Panc1 (cell line): ENCODE data around the gene DPYSL5. TPM values are rescaled to one million over a fixed set of nuclear protein-coding genes. Genes with fewer than 3 reads are reported as not detected.

ENCODE experiments used
- ATAC-seq: fragments of 200-7000 bp; cut with Tn5 transposase; 2 replicates; pipeline ENCODE4 v1.9.1; 2020; ENCODE audit warnings: mild to moderate bottlenecking, moderate library complexity
- BruUV-seq: library from RNA; stranded (reverse); fragments of 400-500 nt; replicated peaks from 2 replicates; lab custom pipeline; 2021; lab: Mats Ljungman, UMichigan
- CTCF ChIA-PET: fragments of 300-600 bp; sonication (Branson Sonifier 250); formaldehyde crosslinking; loops from one replicate; lab custom pipeline; 2022; ENCODE audit warnings: antibody characterized with exemption; lab: Charles Lee
- POLR2A ChIA-PET: fragments of 300-600 bp; sonication (Branson Sonifier 250); formaldehyde crosslinking; loops from one replicate; lab custom pipeline; 2022; ENCODE audit warnings: antibody characterized with exemption; lab: Charles Lee
- DNase-seq: peaks from one replicate; pipeline ENCODE4 v3.0.0-alpha.2; 2010; ENCODE audit warnings: low read depth, low spot score
- H3K27ac ChIP-seq: 2 replicates; pipeline ENCODE4 v1.5.1; 2011; ENCODE audit warnings: mild to moderate bottlenecking, low read length, inconsistent platforms
- H3K27me3 ChIP-seq: fragments of 200-500 bp; sonication (Bioruptor generic); 2 replicates; pipeline ENCODE4 v1.6.0; 2014; ENCODE audit warnings: low read length, inconsistent platforms; ENCODE audit not compliant: control insufficient read depth, insufficient read depth
- H3K36me3 ChIP-seq: fragments of 200-500 bp; sonication (Bioruptor generic); 2 replicates; pipeline ENCODE4 v1.5.1; 2014; ENCODE audit warnings: inconsistent platforms, mild to moderate bottlenecking, low read length, moderate library complexity; ENCODE audit not compliant: control insufficient read depth, insufficient read depth
- H3K4me1 ChIP-seq: 2 replicates; pipeline ENCODE4 v1.5.1; 2011; ENCODE audit warnings: inconsistent platforms, mild to moderate bottlenecking, low read length, moderate library complexity; ENCODE audit not compliant: control insufficient read depth, insufficient read depth
- H3K4me3 ChIP-seq, 2 experiments: 2 replicates each; pipeline ENCODE4 v1.5.1; 2011 to 2012; ENCODE audit warnings: low read depth in 2 of 2, low read length in 2 of 2, mild to moderate bottlenecking in 2 of 2, inconsistent platforms in 1 of 2, moderate library complexity in 1 of 2
- H3K9me3 ChIP-seq: fragments of 200-500 bp; sonication (Bioruptor generic); 2 replicates; pipeline ENCODE4 v1.5.1; 2014; ENCODE audit warnings: low read depth, mild to moderate bottlenecking, inconsistent platforms, low read length, moderate library complexity; ENCODE audit not compliant: control insufficient read depth, insufficient read depth
- POLR2AphosphoS5 ChIP-seq: IDR thresholded peaks from 2 replicates; pipeline ENCODE4 v1.6.1; 2012; ENCODE audit warnings: mild to moderate bottlenecking, low read depth, low read length, moderate library complexity
- REST ChIP-seq, 2 experiments: IDR thresholded peaks; 2 replicates each; pipeline ENCODE4 v1.6.1; 2011 to 2012; ENCODE audit warnings: low read depth in 2 of 2, control low read depth in 1 of 2, low read length in 1 of 2, mild to moderate bottlenecking in 1 of 2, moderate library complexity in 1 of 2; ENCODE audit not compliant: insufficient read depth in 1 of 2
- SIN3A ChIP-seq: IDR thresholded peaks from 2 replicates; pipeline ENCODE4 v1.6.1; 2012; ENCODE audit warnings: low read depth, mild to moderate bottlenecking, low read length, moderate library complexity, borderline replicate concordance; ENCODE audit not compliant: insufficient read depth
- TCF7L2 ChIP-seq: IDR thresholded peaks from 2 replicates; pipeline ENCODE4 v1.6.1; 2011; ENCODE audit warnings: mild to moderate bottlenecking, low read depth, low read length, inconsistent platforms
- in situ Hi-C: cut with HindIII; loops from 2 replicates; pipeline ENCODE4 v1.10.0; 2016; ENCODE audit warnings: low sequenced_read_pairs, low pct_unique_long_range_greater_than_20kb
- intact Hi-C: fragments of 100-400 bp; cut with micrococcal nuclease; formaldehyde crosslinking; loops from one replicate; pipeline ENCODE4 v1.10.0; 2022; ENCODE audit not compliant: unreplicated experiment
- total RNA-seq: library from RNA; stranded (reverse); gene quantifications from one replicate; pipeline ENCODE4 v1.2.1, GENCODE V29; 2021; ENCODE audit not compliant: unreplicated experiment
- TF ChIP-seq, protein P1 (sequence below): fragments of 450-650 bp; IDR thresholded peaks from 2 replicates; pipeline ENCODE4 v1.5.1; 2017; ENCODE audit warnings: mild to moderate bottlenecking

Gene DPYSL5
- total RNA-seq, 1 experiment from 2014 or later: 0.31 TPM

- intact Hi-C loops: no loop called here
- no peak overlapping the region for H3K4me3 ChIP-seq
- ChIA-PET CTCF (no interaction called here), POLR2A (no interaction called here)
- no peak overlapping the region for H3K27ac ChIP-seq
- H3K27me3 ChIP-seq: peaks cover 20% of the 10 kb centered on the region
- ATAC-seq (no peak), DNase-seq (no peak)
- TF ChIP-seq, protein P1, sequence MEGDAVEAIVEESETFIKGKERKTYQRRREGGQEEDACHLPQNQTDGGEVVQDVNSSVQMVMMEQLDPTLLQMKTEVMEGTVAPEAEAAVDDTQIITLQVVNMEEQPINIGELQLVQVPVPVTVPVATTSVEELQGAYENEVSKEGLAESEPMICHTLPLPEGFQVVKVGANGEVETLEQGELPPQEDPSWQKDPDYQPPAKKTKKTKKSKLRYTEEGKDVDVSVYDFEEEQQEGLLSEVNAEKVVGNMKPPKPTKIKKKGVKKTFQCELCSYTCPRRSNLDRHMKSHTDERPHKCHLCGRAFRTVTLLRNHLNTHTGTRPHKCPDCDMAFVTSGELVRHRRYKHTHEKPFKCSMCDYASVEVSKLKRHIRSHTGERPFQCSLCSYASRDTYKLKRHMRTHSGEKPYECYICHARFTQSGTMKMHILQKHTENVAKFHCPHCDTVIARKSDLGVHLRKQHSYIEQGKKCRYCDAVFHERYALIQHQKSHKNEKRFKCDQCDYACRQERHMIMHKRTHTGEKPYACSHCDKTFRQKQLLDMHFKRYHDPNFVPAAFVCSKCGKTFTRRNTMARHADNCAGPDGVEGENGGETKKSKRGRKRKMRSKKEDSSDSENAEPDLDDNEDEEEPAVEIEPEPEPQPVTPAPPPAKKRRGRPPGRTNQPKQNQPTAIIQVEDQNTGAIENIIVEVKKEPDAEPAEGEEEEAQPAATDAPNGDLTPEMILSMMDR: no peak
- no peak for TF ChIP-seq REST (IDR thresholded peaks at IDR 0.05; ENCODE audit: insufficient read depth in 1 of 2, low read depth in 2 of 2, low read length in 1 of 2)
- TF ChIP-seq TCF7L2: no peak
- TF ChIP-seq SIN3A: no peak
- no peak for TF ChIP-seq POLR2AphosphoS5
- no peaks in the 10 kb centered on the region for H3K9me3 ChIP-seq
- no TSS peak for BruUV-seq
- no peaks in the 10 kb centered on the region for H3K36me3 ChIP-seq
- H3K4me1 ChIP-seq: no peaks in the 10 kb centered on the region
- in situ Hi-C loops: no loop called here
Measured at GRCh38 chr2:26952374-26952773, 104.4 kb downstream of the DPYSL5 start.

DNA sequence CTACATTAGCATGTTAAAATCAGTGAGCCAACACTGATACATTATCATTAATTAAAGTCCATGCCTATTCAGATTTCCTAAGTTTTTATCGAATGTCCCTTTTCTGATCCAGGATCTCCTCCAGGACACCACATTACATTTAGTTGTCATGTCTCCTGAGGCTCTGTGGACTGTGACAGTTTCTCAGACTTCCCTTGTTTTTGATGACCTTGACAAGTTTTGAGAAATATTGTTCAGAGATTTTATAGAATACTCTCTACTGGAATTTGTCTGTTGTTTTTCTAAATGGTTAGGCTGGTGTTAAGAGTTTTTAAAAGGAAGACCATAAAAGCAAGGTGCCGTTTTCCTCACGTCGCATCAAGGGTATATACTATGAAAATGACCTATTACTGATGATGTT is 106.2 kb downstream of the DPYSL5 start:
- H3K27me3 ChIP-seq: peaks cover 24% of the 10 kb centered on the region
- BruUV-seq: no TSS peak

More for the DNA sequence above, 106.2 kb downstream of the DPYSL5 start:
- intact Hi-C loops (no loop called here), in situ Hi-C loops (no loop called here)
- DNase-seq (no peak), ATAC-seq (no peak)
- Histone ChIP-seq H3K36me3 (no peaks in the 10 kb centered on the region), H3K27ac (no peak overlapping the region), H3K4me3 (no peak overlapping the region), H3K4me1 (no peaks in the 10 kb centered on the region), H3K9me3 (no peaks in the 10 kb centered on the region)
- TF ChIP-seq, protein P1: no peak
- CTCF ChIA-PET: no interaction called here
- POLR2A ChIA-PET: interaction anchor here (0.6 to 0.7 kb wide), 2 partner anchors 27 to 154 kb away, joined by 3 read pairs; no protein-coding TSS in a partner anchor
